SK-N-SH (cell line): ENCODE data around the gene HTRA2. TPM values are rescaled to one million over a fixed set of nuclear protein-coding genes. Genes with fewer than 3 reads are reported as not detected.
A peak's percentile ranks its signal among the peaks of the same experiment; 100 is the strongest.

Experiments used
- CTCF ChIA-PET: fragments of 300-600, 350-600 bp; formaldehyde crosslinking; extraction: SDS; loops from one replicate; lab custom pipeline; 2021; lab: Yijun Ruan, JAX
- POLR2A ChIA-PET: fragments of 350-600 bp; sonication (Branson Sonifier 250); formaldehyde crosslinking; extraction: SDS; loops from one replicate; lab custom pipeline; 2020; ENCODE audit warnings: antibody characterized with exemption, inconsistent platforms; lab: Yijun Ruan, JAX
- DNase-seq: peaks from one replicate; pipeline ENCODE4 v3.0.0; 2012
- H2AFZ ChIP-seq: fragments of 200-600 bp; sonication (generic); 2 replicates; pipeline ENCODE4 v1.8.1; 2016; ENCODE audit warnings: antibody characterized with exemption, mild to moderate bottlenecking, low read depth
- H3F3A ChIP-seq: fragments of 200-600 bp; sonication (generic); replicated peaks from 2 replicates; pipeline ENCODE3; 2016; ENCODE audit warnings: antibody characterized with exemption, mild to moderate bottlenecking; ENCODE audit not compliant: insufficient read depth
- H3K27ac ChIP-seq, 2 experiments: fragments of 200-500 bp in 1 of 2; fragments of 200-600 bp in 1 of 2; sonication (Bioruptor generic) in 1 of 2; sonication (generic), shearing (Covaris generic) in 1 of 2; 2 replicates each; pipeline versions ENCODE4 v1.5.1 to v1.6.1; 2014 to 2016; ENCODE audit warnings: low read depth in 2 of 2, inconsistent platforms in 1 of 2, low read length in 1 of 2, mild to moderate bottlenecking in 1 of 2, mixed read lengths in 1 of 2
- H3K27me3 ChIP-seq: fragments of 200-600 bp; sonication (generic), shearing (Covaris generic); 2 replicates; pipeline ENCODE4 v1.6.1; 2016; ENCODE audit warnings: mixed run types; ENCODE audit not compliant: insufficient read depth
- H3K36me3 ChIP-seq, 2 experiments: fragments of 200-500 bp in 1 of 2; fragments of 200-600 bp in 1 of 2; sonication (Bioruptor generic) in 1 of 2; sonication (generic) in 1 of 2; replicated peaks in 1 of 2; 2 replicates each; pipeline versions ENCODE3 to v1.5.1; 2014 to 2016; ENCODE audit warnings: low read length in 1 of 2, mild to moderate bottlenecking in 1 of 2; ENCODE audit not compliant: insufficient read depth in 2 of 2, control insufficient read depth in 1 of 2
- H3K4me1 ChIP-seq, 2 experiments: fragments of 200-500 bp in 1 of 2; fragments of 200-600 bp in 1 of 2; sonication (Bioruptor generic) in 1 of 2; sonication (generic), shearing (Covaris generic) in 1 of 2; 2 replicates each; pipeline versions ENCODE4 v1.5.1 to v1.6.1; 2014 to 2016; ENCODE audit warnings: low read depth in 1 of 2, low read length in 1 of 2, mixed run types in 1 of 2; ENCODE audit not compliant: insufficient read depth in 2 of 2, control insufficient read depth in 1 of 2
- H3K4me2 ChIP-seq: fragments of 200-600 bp; sonication (generic), shearing (Covaris generic); 2 replicates; pipeline ENCODE4 v1.6.1; 2017; ENCODE audit warnings: mixed run types
- H3K4me3 ChIP-seq, 2 experiments: fragments of 200-500 bp in 1 of 2; fragments of 200-600 bp in 1 of 2; sonication (Bioruptor generic) in 1 of 2; sonication (generic), shearing (Covaris generic) in 1 of 2; 2 replicates each; pipeline versions ENCODE4 v1.5.1 to v1.8.1; 2014 to 2016; ENCODE audit warnings: low read depth in 2 of 2, inconsistent platforms in 1 of 2, low read length in 1 of 2, mild to moderate bottlenecking in 1 of 2, mixed read lengths in 1 of 2, moderate library complexity in 1 of 2
- H3K79me2 ChIP-seq: fragments of 200-600 bp; sonication (generic); 2 replicates; pipeline ENCODE4 v1.8.1; 2017; ENCODE audit warnings: mild to moderate bottlenecking; ENCODE audit not compliant: insufficient read depth
- H3K9ac ChIP-seq: fragments of 200-600 bp; sonication (generic); 2 replicates; pipeline ENCODE4 v1.6.1; 2017; ENCODE audit warnings: mixed run types
- H3K9me2 ChIP-seq: fragments of 200-600 bp; sonication (generic); 2 replicates; pipeline ENCODE4 v1.6.1; 2017; ENCODE audit warnings: mixed run types
- H3K9me3 ChIP-seq: fragments of 200-600 bp; sonication (generic); 2 replicates; pipeline ENCODE4 v1.6.1; 2017; ENCODE audit warnings: mixed run types, mild to moderate bottlenecking, moderate library complexity
- H4K20me1 ChIP-seq: fragments of 200-600 bp; sonication (generic); 2 replicates; pipeline ENCODE4 v1.6.1; 2017; ENCODE audit warnings: mild to moderate bottlenecking, mixed run types; ENCODE audit not compliant: insufficient read depth
- EP300 ChIP-seq, 2 experiments: IDR thresholded peaks; 2 replicates each; pipeline versions ENCODE4 v1.4.0 to v1.6.1; 2012; ENCODE audit warnings: borderline replicate concordance in 1 of 2, low read depth in 1 of 2, low read length in 1 of 2
- FOSL2 ChIP-seq: IDR thresholded peaks from 2 replicates; pipeline ENCODE4 v1.4.0; 2012; ENCODE audit warnings: low read depth, mild to moderate bottlenecking, moderate library complexity, borderline replicate concordance
- GATA2 ChIP-seq: sonication (generic); formaldehyde crosslinking; IDR thresholded peaks from 2 replicates; pipeline ENCODE4 v1.5.0; 2020; ENCODE audit warnings: mild to moderate bottlenecking, missing genetic modification reagents
- JUND ChIP-seq: IDR thresholded peaks from 2 replicates; pipeline ENCODE4 v1.4.0; 2012
- MEF2A ChIP-seq: IDR thresholded peaks from 2 replicates; pipeline ENCODE4 v1.4.0; 2012; ENCODE audit warnings: low read depth, borderline replicate concordance
- MXI1 ChIP-seq: IDR thresholded peaks from 2 replicates; pipeline ENCODE4 v1.6.1; 2012; ENCODE audit warnings: mild to moderate bottlenecking, low read depth, low read length, improper control_type of control experiment
- NFIC ChIP-seq: IDR thresholded peaks from 2 replicates; pipeline ENCODE4 v1.4.0; 2012; ENCODE audit warnings: borderline replicate concordance
- POLR2AphosphoS5 ChIP-seq: IDR thresholded peaks from 2 replicates; pipeline ENCODE4 v1.6.1; 2012; ENCODE audit warnings: low read depth, low read length
- RAD21 ChIP-seq: IDR thresholded peaks from 2 replicates; pipeline ENCODE4 v1.6.1; 2012; ENCODE audit warnings: mild to moderate bottlenecking, low read length
- RCOR1 ChIP-seq: fragments of 150-350 bp; IDR thresholded peaks from 2 replicates; pipeline ENCODE4 v1.6.1; 2017; ENCODE audit warnings: antibody characterized with exemption, low read length
- RFX5 ChIP-seq: IDR thresholded peaks from 2 replicates; pipeline ENCODE4 v1.6.1; 2012; ENCODE audit warnings: mild to moderate bottlenecking, improper control_type of control experiment, low read length
- RXRA ChIP-seq: IDR thresholded peaks from 2 replicates; pipeline ENCODE4 v1.4.0; 2012; ENCODE audit warnings: low read depth, mild to moderate bottlenecking, borderline replicate concordance
- SIN3A ChIP-seq: IDR thresholded peaks from 2 replicates; pipeline ENCODE4 v1.6.1; 2012; ENCODE audit warnings: low read depth, mild to moderate bottlenecking, low read length, moderate library complexity, borderline replicate concordance
- SMC3 ChIP-seq: IDR thresholded peaks from 2 replicates; pipeline ENCODE4 v1.6.1; 2012; ENCODE audit warnings: low read depth, low read length, improper control_type of control experiment
- TAF1 ChIP-seq: IDR thresholded peaks from 2 replicates; pipeline ENCODE4 v1.6.1; 2012; ENCODE audit warnings: low read depth, mild to moderate bottlenecking, low read length, moderate library complexity, borderline replicate concordance
- TCF12 ChIP-seq: IDR thresholded peaks from 2 replicates; pipeline ENCODE4 v1.4.0; 2012
- WGBS: methylation state at CpG from one replicate; pipeline ENCODE4 v1.1.6; 2017; ENCODE audit warnings: low lambda C conversion rate; 5-methylcytosine and 5-hydroxymethylcytosine counted together
- polyA plus RNA-seq, 3 experiments: library from polyadenylated mRNA; depleted of rRNA; stranded (reverse); fragments of >200 nt; gene quantifications; 2 replicates each; pipeline ENCODE4 v1.2.3, GENCODE V29; 2012
- TF ChIP-seq, protein P1 (sequence below): fragments of 200-600 bp; sonication (generic); IDR thresholded peaks from 2 replicates; pipeline ENCODE4 v1.6.1; 2017; ENCODE audit warnings: antibody characterized with exemption, mild to moderate bottlenecking, moderate library complexity
- TF ChIP-seq, protein P2 (sequence below): IDR thresholded peaks from 2 replicates; pipeline ENCODE4 v1.4.0; 2012; ENCODE audit warnings: low read depth, borderline replicate concordance
- TF ChIP-seq, protein P3 (sequence below): IDR thresholded peaks from 2 replicates; pipeline ENCODE4 v1.4.0; 2012; ENCODE audit warnings: low read depth
- TF ChIP-seq, protein P4 (sequence below): IDR thresholded peaks from 2 replicates; pipeline ENCODE4; 2012

HTRA2 gene
- polyA plus RNA-seq, 1 of the 3 experiments (the other 2 are of a cell fraction), result 55.7 TPM

DNA sequence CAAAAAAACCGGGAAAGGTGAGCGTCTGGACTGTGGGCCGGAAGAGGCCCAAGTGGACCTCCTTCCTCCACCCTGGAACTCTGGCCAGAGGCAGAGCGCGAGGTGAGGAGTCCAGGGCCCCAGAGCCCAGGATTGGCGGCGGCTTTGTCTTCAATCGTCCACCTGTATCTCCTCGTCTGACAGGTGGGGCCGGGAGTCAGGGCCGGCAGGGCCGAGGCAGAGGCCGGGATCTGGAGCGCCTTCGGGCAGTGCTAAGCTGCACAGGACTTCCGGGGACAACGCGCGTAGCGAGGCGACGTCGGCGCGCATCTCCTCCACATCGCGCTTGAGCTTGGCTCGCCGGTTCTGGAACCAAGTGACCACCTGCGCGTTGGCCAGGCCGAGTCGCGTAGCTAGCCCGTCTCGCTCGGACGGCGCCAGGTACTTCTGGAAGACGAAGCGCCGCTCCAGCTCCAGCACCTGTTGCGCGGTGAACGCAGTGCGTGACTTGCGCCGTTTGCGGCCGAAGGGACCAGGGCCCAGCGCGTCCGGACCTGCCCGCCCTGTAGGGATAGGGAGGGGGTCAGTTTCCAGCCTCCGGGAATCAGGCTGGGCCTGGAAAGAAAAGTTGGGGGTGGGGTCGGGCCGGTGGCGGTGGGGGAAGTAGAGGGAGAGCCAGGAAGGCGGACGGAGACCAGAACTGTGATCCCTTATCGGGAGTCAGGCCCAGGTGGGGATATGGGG is 31.8 kb upstream of the HTRA2 start:
- no peak overlapping the region for H3K4me3 ChIP-seq
- peaks cover 3% of the 10 kb centered on the region for H3F3A ChIP-seq
- DNase-seq, result peak; percentile 35
- peaks cover 0 to 15% of the 10 kb centered on the region in 2 experiments for H3K36me3 ChIP-seq
- H3K4me2 ChIP-seq, result no peak overlapping the region
- H3K4me1 ChIP-seq, result peaks cover 0 to 22% of the 10 kb centered on the region in 2 experiments; a peak in 1 of 4 replicates
- ChIA-PET CTCF (interaction anchor here (2.8 to 4.6 kb wide), 3 partner anchors 9 to 89 kb away, joined by 12 to 32 read pairs (median 19); partner anchors contain the start of genes CCDC142, PCGF1 and TTC31), POLR2A (no interaction called here)
- 71% methylated on average over 53 of the region's 61 CpGs for WGBS
- H3K27ac ChIP-seq, result no peak overlapping the region
- H3K79me2 ChIP-seq, result no peaks in the 10 kb centered on the region
- no peaks in the 10 kb centered on the region for H3K9me2 ChIP-seq
- 0 out of 2 replicates have a peak, but pooled peaks have one; percentile 18 for TF ChIP-seq POLR2AphosphoS5
- no peak for TF ChIP-seq NFIC
- no peak for TF ChIP-seq RXRA
- H2AFZ ChIP-seq, result no peak overlapping the region
- no peaks in the 10 kb centered on the region for H3K9me3 ChIP-seq
- no peak overlapping the region for H3K9ac ChIP-seq
- no peaks in the 10 kb centered on the region for H4K20me1 ChIP-seq
- no peaks in the 10 kb centered on the region for H3K27me3 ChIP-seq

DNA sequence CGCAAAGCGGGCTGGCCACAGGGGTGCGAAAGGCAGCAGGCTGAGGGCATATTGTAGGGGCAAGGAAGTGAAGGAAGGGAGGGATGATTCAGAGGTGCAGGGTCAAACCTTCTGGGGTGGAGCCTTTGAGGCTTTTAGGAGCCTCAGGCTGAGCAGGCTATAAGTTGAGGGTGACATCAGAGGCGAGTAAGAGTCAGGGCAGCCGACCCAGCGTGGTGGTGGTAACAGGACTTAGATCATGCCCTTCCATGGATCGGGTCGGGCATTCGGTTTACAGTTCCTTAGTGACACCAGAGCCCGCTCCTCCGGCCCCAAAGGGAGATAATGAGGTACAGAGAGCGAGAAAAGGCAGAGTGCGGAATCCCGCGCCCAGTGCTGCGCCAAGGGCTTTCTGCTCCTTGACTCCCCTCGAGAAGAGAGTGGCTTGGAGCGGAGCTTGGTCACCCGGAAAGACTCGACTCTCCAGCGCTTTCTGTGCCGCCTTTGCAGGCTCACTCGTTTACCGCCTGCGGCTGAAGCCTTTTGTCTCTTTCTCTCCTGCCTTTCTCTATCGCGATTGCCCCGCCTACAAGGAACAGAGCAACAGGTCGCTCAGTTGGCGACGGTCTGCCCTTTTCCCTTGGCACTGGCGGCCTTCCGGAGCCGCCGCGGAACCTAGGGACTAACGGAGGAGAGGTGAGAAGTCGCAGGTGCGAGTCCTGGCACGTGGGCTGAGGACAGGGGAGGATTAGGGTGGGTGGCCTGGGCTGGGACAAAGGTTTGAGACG is 31.1 kb upstream of the HTRA2 start:
- no peak overlapping the region for H3K9ac ChIP-seq

More for the DNA sequence above, 31.1 kb upstream of the HTRA2 start:
- Histone ChIP-seq H3F3A (peaks cover 3% of the 10 kb centered on the region), H3K9me2 (no peaks in the 10 kb centered on the region), H3K4me3 (peak overlapping the region in 1 of 2 experiments; percentile 24; a peak in 2 of 4 replicates), H3K9me3 (no peaks in the 10 kb centered on the region), H3K4me2 (peak overlapping the region; percentile 26; the same call in 1 of the 2 replicates), H3K27me3 (no peaks in the 10 kb centered on the region), H4K20me1 (no peaks in the 10 kb centered on the region), H3K27ac (no peak overlapping the region), H3K36me3 (peaks cover 0 to 8% of the 10 kb centered on the region in 2 experiments), H3K79me2 (no peaks in the 10 kb centered on the region), H2AFZ (peak overlapping the region; percentile 72), H3K4me1 (peaks cover 0 to 22% of the 10 kb centered on the region in 2 experiments; a peak in 1 of 4 replicates)
- WGBS, result 47% methylated on average over 41 of the region's 41 CpGs
- peak; percentile 49 for DNase-seq
- ChIA-PET CTCF (interaction anchor here (3.1 to 3.7 kb wide), 2 partner anchors 15 to 88 kb away, joined by 19 to 21 read pairs; partner anchors contain the start of genes CCDC142 and TTC31), POLR2A (no interaction called here)
- TF ChIP-seq RAD21 (no peak), SMC3 (no peak), GATA2 (no peak), NFIC (no peak), EP300 (IDR thresholded peaks at IDR 0.05; ENCODE audit: borderline replicate concordance in 1 of 2, low read depth in 1 of 2, low read length in 1 of 2) (no peak), SIN3A (no peak), RCOR1 (no peak), MXI1 (no peak), TCF12 (no peak), MEF2A (no peak), RFX5 (no peak), TAF1 (no peak), FOSL2 (no peak), JUND (no peak), RXRA (no peak)
- TF ChIP-seq, protein P1, sequence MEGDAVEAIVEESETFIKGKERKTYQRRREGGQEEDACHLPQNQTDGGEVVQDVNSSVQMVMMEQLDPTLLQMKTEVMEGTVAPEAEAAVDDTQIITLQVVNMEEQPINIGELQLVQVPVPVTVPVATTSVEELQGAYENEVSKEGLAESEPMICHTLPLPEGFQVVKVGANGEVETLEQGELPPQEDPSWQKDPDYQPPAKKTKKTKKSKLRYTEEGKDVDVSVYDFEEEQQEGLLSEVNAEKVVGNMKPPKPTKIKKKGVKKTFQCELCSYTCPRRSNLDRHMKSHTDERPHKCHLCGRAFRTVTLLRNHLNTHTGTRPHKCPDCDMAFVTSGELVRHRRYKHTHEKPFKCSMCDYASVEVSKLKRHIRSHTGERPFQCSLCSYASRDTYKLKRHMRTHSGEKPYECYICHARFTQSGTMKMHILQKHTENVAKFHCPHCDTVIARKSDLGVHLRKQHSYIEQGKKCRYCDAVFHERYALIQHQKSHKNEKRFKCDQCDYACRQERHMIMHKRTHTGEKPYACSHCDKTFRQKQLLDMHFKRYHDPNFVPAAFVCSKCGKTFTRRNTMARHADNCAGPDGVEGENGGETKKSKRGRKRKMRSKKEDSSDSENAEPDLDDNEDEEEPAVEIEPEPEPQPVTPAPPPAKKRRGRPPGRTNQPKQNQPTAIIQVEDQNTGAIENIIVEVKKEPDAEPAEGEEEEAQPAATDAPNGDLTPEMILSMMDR, result no peak
- TF ChIP-seq, protein P2, sequence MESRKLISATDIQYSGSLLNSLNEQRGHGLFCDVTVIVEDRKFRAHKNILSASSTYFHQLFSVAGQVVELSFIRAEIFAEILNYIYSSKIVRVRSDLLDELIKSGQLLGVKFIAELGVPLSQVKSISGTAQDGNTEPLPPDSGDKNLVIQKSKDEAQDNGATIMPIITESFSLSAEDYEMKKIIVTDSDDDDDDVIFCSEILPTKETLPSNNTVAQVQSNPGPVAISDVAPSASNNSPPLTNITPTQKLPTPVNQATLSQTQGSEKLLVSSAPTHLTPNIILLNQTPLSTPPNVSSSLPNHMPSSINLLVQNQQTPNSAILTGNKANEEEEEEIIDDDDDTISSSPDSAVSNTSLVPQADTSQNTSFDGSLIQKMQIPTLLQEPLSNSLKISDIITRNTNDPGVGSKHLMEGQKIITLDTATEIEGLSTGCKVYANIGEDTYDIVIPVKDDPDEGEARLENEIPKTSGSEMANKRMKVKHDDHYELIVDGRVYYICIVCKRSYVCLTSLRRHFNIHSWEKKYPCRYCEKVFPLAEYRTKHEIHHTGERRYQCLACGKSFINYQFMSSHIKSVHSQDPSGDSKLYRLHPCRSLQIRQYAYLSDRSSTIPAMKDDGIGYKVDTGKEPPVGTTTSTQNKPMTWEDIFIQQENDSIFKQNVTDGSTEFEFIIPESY, result no peak
- TF ChIP-seq, protein P3, sequence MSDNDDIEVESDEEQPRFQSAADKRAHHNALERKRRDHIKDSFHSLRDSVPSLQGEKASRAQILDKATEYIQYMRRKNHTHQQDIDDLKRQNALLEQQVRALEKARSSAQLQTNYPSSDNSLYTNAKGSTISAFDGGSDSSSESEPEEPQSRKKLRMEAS, result no peak
- TF ChIP-seq, protein P4, sequence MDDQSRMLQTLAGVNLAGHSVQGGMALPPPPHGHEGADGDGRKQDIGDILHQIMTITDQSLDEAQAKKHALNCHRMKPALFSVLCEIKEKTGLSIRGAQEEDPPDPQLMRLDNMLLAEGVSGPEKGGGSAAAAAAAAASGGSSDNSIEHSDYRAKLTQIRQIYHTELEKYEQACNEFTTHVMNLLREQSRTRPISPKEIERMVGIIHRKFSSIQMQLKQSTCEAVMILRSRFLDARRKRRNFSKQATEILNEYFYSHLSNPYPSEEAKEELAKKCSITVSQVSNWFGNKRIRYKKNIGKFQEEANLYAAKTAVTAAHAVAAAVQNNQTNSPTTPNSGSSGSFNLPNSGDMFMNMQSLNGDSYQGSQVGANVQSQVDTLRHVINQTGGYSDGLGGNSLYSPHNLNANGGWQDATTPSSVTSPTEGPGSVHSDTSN, result no peak
